Liver (tissue), 9 donors: ENCODE results near the gene IGF2R. TPM values are rescaled to one million over a fixed set of nuclear protein-coding genes. Genes with fewer than 3 reads are reported as not detected.

Source experiments
- DNase-seq: peaks from one replicate; pipeline ENCODE4 v3.0.0-alpha.2; 2017; ENCODE audit warnings: low spot score
- H3K27ac ChIP-seq, 2 donors: one replicate each; pipeline ENCODE4 v1.7.0; 2013; ENCODE audit warnings: inconsistent platforms in 2 of 2, low read length in 2 of 2, control low read depth in 1 of 2, low read depth in 1 of 2, mild to moderate bottlenecking in 1 of 2
- H3K27me3 ChIP-seq, 4 donors: one replicate each; pipeline versions ENCODE4 v1.6.1 to v1.7.0; 2013; ENCODE audit warnings: low read length in 3 of 4, inconsistent platforms in 1 of 4, mild to moderate bottlenecking in 1 of 4, moderate library complexity in 1 of 4; ENCODE audit not compliant: control insufficient read depth in 4 of 4, insufficient read depth in 4 of 4
- H3K36me3 ChIP-seq, 4 donors: one replicate each; pipeline versions ENCODE4 v1.6.1 to v1.7.0; 2013; ENCODE audit warnings: low read length in 3 of 4, mild to moderate bottlenecking in 3 of 4, low read depth in 1 of 4, moderate library complexity in 1 of 4; ENCODE audit not compliant: control insufficient read depth in 4 of 4, insufficient read depth in 3 of 4
- H3K4me1 ChIP-seq, 4 donors: one replicate each; pipeline versions ENCODE4 v1.6.1 to v1.7.0; 2013; ENCODE audit warnings: low read length in 3 of 4, mild to moderate bottlenecking in 3 of 4, moderate library complexity in 1 of 4; ENCODE audit not compliant: control insufficient read depth in 4 of 4, insufficient read depth in 4 of 4
- H3K4me3 ChIP-seq, 3 donors: one replicate each; pipeline versions ENCODE4 v1.6.1 to v1.7.0; 2013; ENCODE audit warnings: low read length in 3 of 3, control low read depth in 1 of 3, low read depth in 1 of 3, mild to moderate bottlenecking in 1 of 3
- H3K9ac ChIP-seq, 2 donors: one replicate each; pipeline ENCODE4 v1.7.0; 2013; ENCODE audit warnings: low read length in 2 of 2, mild to moderate bottlenecking in 2 of 2, moderate library complexity in 2 of 2, control low read depth in 1 of 2, low read depth in 1 of 2
- H3K9me3 ChIP-seq, 4 donors: one replicate each; pipeline versions ENCODE4 v1.6.1 to v1.7.0; 2013; ENCODE audit warnings: low read length in 3 of 4; ENCODE audit not compliant: control insufficient read depth in 4 of 4
- FOXA1 ChIP-seq: IDR thresholded peaks from 2 replicates; pipeline ENCODE4 v1.6.1; 2016; ENCODE audit warnings: antibody characterized with exemption
- FOXA2 ChIP-seq: IDR thresholded peaks from 2 replicates; pipeline ENCODE4 v1.6.1; 2016; ENCODE audit warnings: antibody characterized with exemption
- GABPA ChIP-seq, 2 donors: IDR thresholded peaks in 1 of 2; conservative IDR thresholded peaks in 1 of 2; 2 replicates each; pipeline ENCODE4 v1.6.1; 2016; ENCODE audit warnings: antibody characterized with exemption in 2 of 2, mild to moderate bottlenecking in 1 of 2, moderate library complexity in 1 of 2
- HNF4A ChIP-seq, 2 donors: conservative IDR thresholded peaks; 2 replicates each; pipeline ENCODE4 v1.6.1; 2016; ENCODE audit warnings: antibody characterized with exemption in 2 of 2, mild to moderate bottlenecking in 2 of 2
- HNF4G ChIP-seq: IDR thresholded peaks from 2 replicates; pipeline ENCODE4 v1.6.1; 2016; ENCODE audit warnings: antibody characterized with exemption
- JUND ChIP-seq, 2 donors: IDR thresholded peaks; 2 replicates each; pipeline ENCODE4 v1.6.1; 2016; ENCODE audit warnings: antibody characterized with exemption in 2 of 2
- NR2F2 ChIP-seq: IDR thresholded peaks from 2 replicates; pipeline ENCODE4 v1.6.1; 2016; ENCODE audit warnings: antibody characterized with exemption
- RAD21 ChIP-seq, 2 donors: IDR thresholded peaks; 2 replicates each; pipeline ENCODE4 v1.6.1; 2016; ENCODE audit warnings: antibody characterized with exemption in 2 of 2, mild to moderate bottlenecking in 2 of 2
- SP1 ChIP-seq: IDR thresholded peaks from 2 replicates; pipeline ENCODE4 v1.6.1; 2018; ENCODE audit warnings: antibody characterized with exemption, mild to moderate bottlenecking
- TAF1 ChIP-seq: conservative IDR thresholded peaks from 2 replicates; pipeline ENCODE4 v1.6.1; 2016; ENCODE audit warnings: antibody characterized with exemption, mild to moderate bottlenecking
- YY1 ChIP-seq: IDR thresholded peaks from 2 replicates; pipeline ENCODE4 v1.6.1; 2016; ENCODE audit warnings: antibody characterized with exemption, mild to moderate bottlenecking
- WGBS: extraction: QIAGEN DNeasy Blood & Tissue Kit; methylation state at CpG from one replicate; pipeline ENCODE4 v1.1.7; 2013; 5-methylcytosine and 5-hydroxymethylcytosine counted together
- polyA plus RNA-seq, 2 donors: library from polyadenylated mRNA; stranded (reverse) in 1 of 2; unstranded in 1 of 2; fragments of 200-250 nt in 1 of 2; fragments of >200 nt in 1 of 2; fragmentation: Nextera tagmentation in 1 of 2; extraction: Ambion mirVana in 1 of 2; gene quantifications; one replicate each; pipeline versions ENCODE4 v1.2.1 to v1.2.3, GENCODE V29; 2013 to 2015
- total RNA-seq, 2 donors: library from RNA; depleted of rRNA; stranded (reverse); fragments of >200 nt; gene quantifications; one replicate each; pipeline ENCODE4 v1.2.3, GENCODE V29; 2014
- TF ChIP-seq, protein P1 (sequence below): IDR thresholded peaks from 2 replicates; pipeline ENCODE4 v1.6.1; 2016; ENCODE audit warnings: antibody characterized with exemption
- TF ChIP-seq, protein P2 (sequence below): IDR thresholded peaks from 2 replicates; pipeline ENCODE4 v1.6.1; 2016; ENCODE audit warnings: antibody characterized with exemption
- TF ChIP-seq, protein P3 (sequence below): fragments of 150-350 bp; IDR thresholded peaks from 2 replicates; pipeline ENCODE4 v1.5.1; 2017; ENCODE audit warnings: improper control_type of control experiment, low read depth, low read length; ENCODE audit not compliant: missing input control
- TF ChIP-seq, protein P4 (sequence below): IDR thresholded peaks from 2 replicates; pipeline ENCODE4 v1.6.1; 2016; ENCODE audit warnings: antibody characterized with exemption
- donor health status: healthy.
- donor health status: healthy.
- donor health status: healthy.
- donor health status: healthy.
- donor health status: healthy.

Gene IGF2R
- total and polyA plus RNA-seq, 4 donors: 16.6 to 84.9 (median 45.7) TPM

DNA sequence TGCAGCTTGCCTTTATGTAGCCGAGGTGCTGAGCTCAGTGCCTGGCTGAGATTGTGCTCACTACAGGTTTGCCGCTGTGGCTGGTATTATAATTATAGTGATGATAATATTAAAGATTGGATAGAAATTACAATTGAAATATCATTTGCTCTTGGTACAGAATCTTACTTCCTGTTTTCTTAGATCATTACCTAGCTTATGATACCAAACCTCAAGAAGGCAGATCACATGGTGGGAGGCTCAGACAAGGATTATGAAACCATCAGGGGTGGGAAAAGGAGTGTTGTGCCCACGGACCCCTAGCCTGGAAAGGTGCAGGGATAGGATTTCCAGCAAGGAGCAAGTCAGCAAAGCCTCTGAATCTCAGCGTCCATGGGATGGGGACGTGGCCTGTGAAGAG, 70.6 kb downstream of the IGF2R start:
- no peaks in the 10 kb centered on the region for H3K27me3 ChIP-seq
- no peak overlapping the region for H3K27ac ChIP-seq
- no peaks in the 10 kb centered on the region for H3K9me3 ChIP-seq
- TF ChIP-seq SP1: no peak
- TF ChIP-seq, protein P1, sequence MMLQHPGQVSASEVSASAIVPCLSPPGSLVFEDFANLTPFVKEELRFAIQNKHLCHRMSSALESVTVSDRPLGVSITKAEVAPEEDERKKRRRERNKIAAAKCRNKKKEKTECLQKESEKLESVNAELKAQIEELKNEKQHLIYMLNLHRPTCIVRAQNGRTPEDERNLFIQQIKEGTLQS: no peak
- TF ChIP-seq RAD21 (IDR thresholded peaks at IDR 0.05): no peak
- TF ChIP-seq FOXA1: no peak
- TF ChIP-seq, protein P2, sequence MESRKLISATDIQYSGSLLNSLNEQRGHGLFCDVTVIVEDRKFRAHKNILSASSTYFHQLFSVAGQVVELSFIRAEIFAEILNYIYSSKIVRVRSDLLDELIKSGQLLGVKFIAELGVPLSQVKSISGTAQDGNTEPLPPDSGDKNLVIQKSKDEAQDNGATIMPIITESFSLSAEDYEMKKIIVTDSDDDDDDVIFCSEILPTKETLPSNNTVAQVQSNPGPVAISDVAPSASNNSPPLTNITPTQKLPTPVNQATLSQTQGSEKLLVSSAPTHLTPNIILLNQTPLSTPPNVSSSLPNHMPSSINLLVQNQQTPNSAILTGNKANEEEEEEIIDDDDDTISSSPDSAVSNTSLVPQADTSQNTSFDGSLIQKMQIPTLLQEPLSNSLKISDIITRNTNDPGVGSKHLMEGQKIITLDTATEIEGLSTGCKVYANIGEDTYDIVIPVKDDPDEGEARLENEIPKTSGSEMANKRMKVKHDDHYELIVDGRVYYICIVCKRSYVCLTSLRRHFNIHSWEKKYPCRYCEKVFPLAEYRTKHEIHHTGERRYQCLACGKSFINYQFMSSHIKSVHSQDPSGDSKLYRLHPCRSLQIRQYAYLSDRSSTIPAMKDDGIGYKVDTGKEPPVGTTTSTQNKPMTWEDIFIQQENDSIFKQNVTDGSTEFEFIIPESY: no peak
- TF ChIP-seq FOXA2: no peak
- no peak for TF ChIP-seq NR2F2
- no peak for TF ChIP-seq HNF4A (conservative IDR thresholded peaks at IDR 0.05)
- no peak for TF ChIP-seq HNF4G
- no peak for TF ChIP-seq TAF1
- TF ChIP-seq, protein P3, sequence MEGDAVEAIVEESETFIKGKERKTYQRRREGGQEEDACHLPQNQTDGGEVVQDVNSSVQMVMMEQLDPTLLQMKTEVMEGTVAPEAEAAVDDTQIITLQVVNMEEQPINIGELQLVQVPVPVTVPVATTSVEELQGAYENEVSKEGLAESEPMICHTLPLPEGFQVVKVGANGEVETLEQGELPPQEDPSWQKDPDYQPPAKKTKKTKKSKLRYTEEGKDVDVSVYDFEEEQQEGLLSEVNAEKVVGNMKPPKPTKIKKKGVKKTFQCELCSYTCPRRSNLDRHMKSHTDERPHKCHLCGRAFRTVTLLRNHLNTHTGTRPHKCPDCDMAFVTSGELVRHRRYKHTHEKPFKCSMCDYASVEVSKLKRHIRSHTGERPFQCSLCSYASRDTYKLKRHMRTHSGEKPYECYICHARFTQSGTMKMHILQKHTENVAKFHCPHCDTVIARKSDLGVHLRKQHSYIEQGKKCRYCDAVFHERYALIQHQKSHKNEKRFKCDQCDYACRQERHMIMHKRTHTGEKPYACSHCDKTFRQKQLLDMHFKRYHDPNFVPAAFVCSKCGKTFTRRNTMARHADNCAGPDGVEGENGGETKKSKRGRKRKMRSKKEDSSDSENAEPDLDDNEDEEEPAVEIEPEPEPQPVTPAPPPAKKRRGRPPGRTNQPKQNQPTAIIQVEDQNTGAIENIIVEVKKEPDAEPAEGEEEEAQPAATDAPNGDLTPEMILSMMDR: no peak
- TF ChIP-seq JUND (IDR thresholded peaks at IDR 0.05): no peak
- DNase-seq: no peak
- H3K4me1 ChIP-seq: peaks cover 1 to 38% (median 19%) of the 10 kb centered on the region in 4 donors
- H3K9ac ChIP-seq: no peak overlapping the region
- no peak overlapping the region for H3K4me3 ChIP-seq
- 94% methylated on average over 5 of the region's 5 CpGs for WGBS
- peaks cover 0 to 20% (median 18%) of the 10 kb centered on the region in 4 donors for H3K36me3 ChIP-seq

DNA sequence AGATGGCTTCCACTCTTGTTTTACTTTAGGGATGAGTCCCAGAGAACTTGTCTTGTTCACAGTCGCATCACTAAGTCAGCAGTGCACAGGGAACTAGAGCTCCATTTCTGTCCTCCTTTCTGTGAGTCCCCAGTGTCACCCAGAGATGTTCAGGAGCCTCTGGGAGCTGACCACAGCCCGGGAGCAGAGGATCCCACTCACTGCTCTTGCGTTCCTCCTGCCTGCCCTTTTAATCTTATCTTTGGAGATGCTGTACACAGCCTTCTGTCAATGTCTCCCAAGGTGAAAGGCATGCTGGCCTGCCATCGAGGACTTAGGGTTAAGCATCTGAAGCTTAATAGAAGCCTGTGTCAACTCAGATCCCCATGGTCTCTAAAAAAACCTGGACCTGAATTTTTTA, 71.2 kb downstream of the IGF2R start:
- TF ChIP-seq, protein P4, sequence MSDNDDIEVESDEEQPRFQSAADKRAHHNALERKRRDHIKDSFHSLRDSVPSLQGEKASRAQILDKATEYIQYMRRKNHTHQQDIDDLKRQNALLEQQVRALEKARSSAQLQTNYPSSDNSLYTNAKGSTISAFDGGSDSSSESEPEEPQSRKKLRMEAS: no peak
- TF ChIP-seq YY1: no peak
- TF ChIP-seq, protein P1: no peak
- no peak for TF ChIP-seq GABPA (IDR thresholded peaks at IDR 0.05 in 1 of 2, conservative IDR thresholded peaks at IDR 0.05 in 1 of 2)
- TF ChIP-seq FOXA1: no peak
- no peaks in the 10 kb centered on the region for H3K9me3 ChIP-seq
- H3K27me3 ChIP-seq: no peaks in the 10 kb centered on the region
- H3K4me3 ChIP-seq: no peak overlapping the region
- WGBS: 96% methylated on average over 4 of the region's 4 CpGs
- DNase-seq: no peak
- H3K36me3 ChIP-seq: peaks cover 0 to 24% (median 20%) of the 10 kb centered on the region in 4 donors
- H3K27ac ChIP-seq: no peak overlapping the region
- H3K4me1 ChIP-seq: peaks cover 1 to 32% (median 19%) of the 10 kb centered on the region in 4 donors
- no peak overlapping the region for H3K9ac ChIP-seq
